NCI-H446 treated with DMSO at 0.1 percent for 48 hours (cell line): ENCODE data around the gene BPHL.
A peak's percentile ranks its signal among the peaks of the same experiment; 100 is the strongest.
"Not testable (repeated sequence)": the region's sequence is repeated elsewhere in the genome, so short reads cannot be mapped to it uniquely, and the experiment has no call there.

ENCODE experiments used
- DNase-seq: peaks from one replicate; lab custom pipeline; 2025; lab: John Stamatoyannopoulos, UW

The BPHL gene

GRCh38 chr6:3179945-3180344 is 61.4 kb downstream of the BPHL start:
- DNase-seq = not testable (repeated sequence)

GRCh38 chr6:3181105-3181504 is 62.6 kb downstream of the BPHL start:
- no peak for DNase-seq

DNA sequence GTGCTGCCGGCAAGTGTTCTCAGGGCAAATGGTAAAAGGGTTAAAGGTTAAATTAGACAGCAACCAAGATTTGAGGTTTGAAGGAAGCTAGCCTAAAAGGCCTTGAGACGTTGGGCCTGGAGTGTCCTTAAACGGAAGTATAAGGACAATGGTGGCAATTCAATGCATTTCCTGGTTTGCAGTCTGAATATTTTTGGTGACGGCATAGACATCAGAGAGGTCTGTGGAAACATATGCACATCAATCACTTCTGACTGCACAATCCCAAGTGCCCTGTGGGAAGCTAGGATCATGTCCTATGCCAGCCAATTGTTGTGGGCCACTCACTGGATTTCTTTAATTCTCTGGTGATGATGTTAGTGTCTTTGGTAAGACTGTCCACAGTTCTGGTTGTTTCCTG is 64.6 kb downstream of the BPHL start:
- no peak for DNase-seq

GRCh38 chr6:3186974-3187382 is 68.5 kb downstream of the BPHL start:
- DNase-seq = no peak

GRCh38 chr6:3188262-3188661 is 69.8 kb downstream of the BPHL start:
- no peak for DNase-seq

- DNase-seq = not testable (repeated sequence)
Observed at GRCh38 chr6:3189192-3189591, 70.7 kb downstream of the BPHL start.

GRCh38 chr6:3190056-3190455 is 71.5 kb downstream of the BPHL start:
- DNase-seq = no peak

GRCh38 chr6:3190779-3191178 is 72.3 kb downstream of the BPHL start:
- DNase-seq = no peak

- DNase-seq = no peak
Observed at GRCh38 chr6:3193102-3193849, 74.8 kb downstream of the BPHL start.

DNA sequence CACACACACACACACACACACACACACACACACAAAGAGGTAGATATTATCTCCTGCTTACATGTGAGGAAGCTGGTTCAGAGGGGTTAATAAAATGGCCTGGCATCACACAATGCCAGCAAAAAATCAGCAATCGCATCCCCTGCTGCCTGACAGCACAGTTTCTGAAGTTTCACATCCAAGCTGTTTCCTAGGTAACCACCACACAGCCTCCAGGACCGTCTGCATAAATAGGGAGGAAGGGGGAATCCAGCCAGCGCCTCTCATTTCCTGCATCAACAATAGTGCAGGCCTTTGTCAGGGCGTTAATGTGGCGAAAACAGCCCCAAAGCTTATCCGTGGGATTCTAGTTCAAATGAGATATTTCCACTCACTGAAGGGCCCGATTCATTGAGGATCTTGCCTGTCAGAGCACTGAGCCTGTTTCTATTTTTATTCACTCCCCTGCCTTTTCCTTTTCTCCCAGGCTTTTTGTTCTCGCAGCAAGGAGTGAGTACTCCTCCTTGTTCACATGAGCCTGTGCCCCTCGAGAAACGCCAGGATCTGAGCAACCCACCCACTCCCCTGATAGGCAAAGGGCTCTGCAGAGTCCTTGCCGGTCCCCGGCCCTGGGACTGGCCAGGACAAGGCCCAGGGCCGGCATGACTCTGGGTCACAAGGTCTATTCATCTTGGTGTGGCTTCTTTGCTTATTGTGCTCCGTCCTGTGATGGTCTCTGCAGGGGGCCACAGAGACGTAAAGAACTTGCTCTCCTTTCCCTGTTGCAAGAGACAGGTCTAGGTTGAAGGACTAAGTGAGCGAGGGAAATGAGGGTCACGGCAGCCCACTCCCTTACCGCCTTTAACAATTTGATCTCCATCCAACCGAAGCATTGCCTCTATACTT is 76.3 kb downstream of the BPHL start:
- DNase-seq = peak; percentile 5

- DNase-seq = no peak
Observed at GRCh38 chr6:3195420-3195694, 76.8 kb downstream of the BPHL start.

DNA sequence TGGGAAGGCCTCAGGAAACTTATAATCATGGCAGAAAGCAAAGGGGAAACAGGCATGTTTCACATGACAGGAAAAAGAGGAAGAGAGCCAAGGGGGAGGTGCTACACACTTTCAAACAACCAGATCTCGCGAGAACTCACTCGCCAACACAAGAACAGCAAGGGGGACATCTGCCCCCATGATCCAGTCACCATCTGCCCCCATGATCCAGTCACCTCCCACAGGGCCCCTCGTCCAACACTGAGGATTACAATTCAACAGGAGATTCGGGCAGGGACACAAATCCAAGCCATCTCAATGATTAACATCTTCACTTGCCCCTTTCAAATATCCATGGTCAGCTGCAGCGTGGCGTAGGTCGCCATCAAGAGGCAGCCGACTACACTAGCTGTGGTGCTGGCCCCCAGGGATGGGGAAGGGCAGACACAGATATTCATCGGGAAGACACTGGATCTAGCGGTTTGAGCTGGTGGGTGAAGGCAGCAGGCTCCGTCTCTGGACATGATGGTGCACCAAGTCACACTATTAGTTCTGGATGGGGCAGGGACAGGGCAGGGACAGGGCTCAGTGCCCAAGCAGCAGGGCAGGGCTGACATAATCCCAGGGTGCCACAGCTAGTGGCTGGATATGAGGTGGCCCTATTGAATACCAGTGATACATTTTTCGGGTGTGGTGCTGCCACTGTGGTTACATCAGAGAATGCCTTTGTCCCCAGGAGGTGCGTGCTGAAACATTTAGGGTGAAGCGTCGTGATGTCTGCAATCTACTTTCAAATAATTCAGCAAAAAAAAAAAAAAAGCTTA is 77.4 kb downstream of the BPHL start:
- DNase-seq = no peak

DNA sequence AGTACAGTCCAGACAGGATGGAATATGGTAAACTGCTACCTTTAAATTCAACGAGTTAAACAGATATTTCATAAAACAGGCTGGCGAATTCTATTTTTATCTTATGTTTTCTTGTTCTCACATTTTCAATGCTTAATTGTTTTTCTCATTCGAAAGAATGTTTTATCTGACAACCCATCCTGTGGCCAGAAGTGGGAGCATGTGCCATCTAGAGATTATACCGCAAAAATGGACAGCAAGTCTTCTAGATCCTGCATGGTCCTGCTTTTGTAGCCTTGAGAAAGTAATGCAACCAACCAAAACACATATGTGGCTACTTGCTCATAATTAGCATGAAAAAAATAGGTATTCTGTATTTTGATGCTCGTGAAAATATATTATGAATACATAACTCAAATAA is 78.3 kb downstream of the BPHL start:
- DNase-seq = no peak

GRCh38 chr6:3197734-3198133 is 79.2 kb downstream of the BPHL start:
- DNase-seq = not testable (repeated sequence)

DNA sequence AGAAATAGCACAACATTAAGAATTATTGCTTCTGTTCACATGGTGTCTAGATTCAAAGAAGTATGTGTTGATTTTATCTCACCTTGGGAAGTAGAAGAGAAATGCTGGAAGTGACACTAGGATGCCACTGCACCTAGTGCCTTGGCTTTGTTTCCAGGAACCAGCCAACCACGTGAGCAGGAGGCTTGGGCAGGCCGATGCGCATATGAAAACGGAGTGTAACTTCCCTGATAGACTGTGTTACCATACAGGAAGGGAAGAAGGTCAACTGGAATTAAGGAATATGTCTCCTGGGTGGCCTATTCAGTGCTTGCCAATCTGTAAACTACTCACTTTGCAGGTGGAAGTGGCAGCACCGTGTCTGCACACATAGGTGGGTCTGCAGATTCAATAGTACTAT is 80.9 kb downstream of the BPHL start:
- no peak for DNase-seq

DNA sequence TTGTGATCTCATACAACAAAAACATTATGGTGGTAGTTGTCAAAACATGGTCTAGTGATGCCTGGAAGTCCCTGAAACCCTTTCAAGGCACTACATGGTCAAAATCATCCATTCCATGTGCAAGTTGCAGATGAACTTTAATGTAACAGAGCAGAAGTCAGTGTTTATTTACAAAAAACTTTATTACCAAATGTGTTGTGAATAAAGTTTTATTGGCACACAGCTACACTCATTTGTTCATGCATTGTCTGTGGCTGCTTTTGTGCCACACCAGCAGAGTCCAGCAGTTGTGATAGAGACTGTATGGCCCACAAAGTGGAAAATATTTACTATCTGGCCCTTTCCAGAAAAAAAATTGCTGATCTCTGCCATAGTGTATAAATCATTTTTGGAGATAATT is 82.2 kb downstream of the BPHL start:
- DNase-seq = no peak

- DNase-seq = no peak
Observed at GRCh38 chr6:3201388-3201787, 82.9 kb downstream of the BPHL start.
